GM12878 (cell line): ENCODE results near the gene AMMECR1. TPM values are rescaled to one million over a fixed set of nuclear protein-coding genes. Genes with fewer than 3 reads are reported as not detected.

Experiments
- ATAC-seq: fragments of 200-7000 bp; cut with Tn5 transposase; 3 replicates; pipeline ENCODE4 v1.9.1; 2020; ENCODE audit warnings: mild to moderate bottlenecking, moderate library complexity
- BruUV-seq: library from RNA; stranded (reverse); fragments of 400-500 nt; replicated peaks from 2 replicates; lab custom pipeline; 2021; lab: Mats Ljungman, UMichigan
- CTCF ChIA-PET: fragments of 300-600 bp; sonication (Branson Sonifier 250); formaldehyde crosslinking; extraction: SDS; loops from one replicate; lab custom pipeline; 2021; ENCODE audit warnings: inconsistent platforms; lab: Yijun Ruan, JAX
- POLR2A ChIA-PET: fragments of 350-600 bp; formaldehyde crosslinking; extraction: SDS; loops from one replicate; lab custom pipeline; 2021; ENCODE audit warnings: inconsistent platforms; lab: Charles Lee
- RAD21 ChIA-PET: fragments of 300-600 bp; sonication (Branson Sonifier 250); formaldehyde crosslinking; loops from one replicate; lab custom pipeline; 2023; ENCODE audit warnings: antibody characterized with exemption; ENCODE audit not compliant: unreplicated experiment; lab: Charles Lee
- SMC1A ChIA-PET: fragments of 300-600 bp; sonication (Branson Sonifier 250); formaldehyde crosslinking; loops from one replicate; lab custom pipeline; 2023; ENCODE audit not compliant: unreplicated experiment, uncharacterized antibody; lab: Charles Lee
- DNase-seq: peaks from one replicate; pipeline ENCODE4 v3.0.0-alpha.2; 2011; ENCODE audit warnings: low read depth, low spot score
- FAIRE-seq: peaks from 3 replicates; lab custom pipeline; 2011; peaks lifted over from hg19 to GRCh38; lab: Jason Lieb, UNC
- H2AFZ ChIP-seq: 2 replicates; pipeline ENCODE4 v1.6.0; 2011; ENCODE audit warnings: low read depth, low read length, control low read depth; ENCODE audit not compliant: control insufficient read depth
- H3K27ac ChIP-seq: 2 replicates; pipeline ENCODE4 v1.5.1; 2011; ENCODE audit warnings: control low read depth; ENCODE audit not compliant: control insufficient read depth, insufficient read depth
- H3K27me3 ChIP-seq, 2 experiments: replicated peaks in 1 of 2; 2 replicates each; pipeline versions ENCODE4 v1.6.0 to v1.6.1; 2011; ENCODE audit warnings: low read length in 1 of 2; ENCODE audit not compliant: control insufficient read depth in 2 of 2, insufficient read depth in 2 of 2
- H3K36me3 ChIP-seq, 2 experiments: 2 replicates each; pipeline ENCODE4 v1.5.1; 2011; ENCODE audit warnings: low read length in 1 of 2; ENCODE audit not compliant: control insufficient read depth in 2 of 2, insufficient read depth in 2 of 2
- H3K4me1 ChIP-seq: 2 replicates; pipeline ENCODE4 v1.6.1; 2011; ENCODE audit warnings: mild to moderate bottlenecking, low read length, moderate library complexity, mixed read lengths; ENCODE audit not compliant: control insufficient read depth, insufficient read depth
- H3K4me2 ChIP-seq: 2 replicates; pipeline ENCODE4 v1.6.0; 2011; ENCODE audit warnings: control low read depth; ENCODE audit not compliant: control insufficient read depth, insufficient read depth
- H3K4me3 ChIP-seq: fragments of 200-600 bp; sonication (generic); 2 replicates; pipeline ENCODE4 v1.5.1; 2016
- H3K79me2 ChIP-seq: 2 replicates; pipeline ENCODE4 v1.6.0; 2011; ENCODE audit warnings: low read length; ENCODE audit not compliant: control insufficient read depth, insufficient read depth
- H3K9ac ChIP-seq: 2 replicates; pipeline ENCODE4 v1.8.0; 2011; ENCODE audit warnings: low read length, control low read depth, mixed read lengths; ENCODE audit not compliant: control insufficient read depth, insufficient read depth
- H3K9me3 ChIP-seq: replicated peaks from 3 replicates; pipeline ENCODE4 v1.5.1; 2011; ENCODE audit warnings: mild to moderate bottlenecking, low read length; ENCODE audit not compliant: control insufficient read depth, insufficient read depth
- H4K20me1 ChIP-seq: 2 replicates; pipeline ENCODE4 v1.6.0; 2011; ENCODE audit not compliant: control insufficient read depth, insufficient read depth
- CUX1 ChIP-seq: IDR thresholded peaks from 2 replicates; pipeline ENCODE4 v1.6.1; 2012; ENCODE audit warnings: improper control_type of control experiment, low read depth, low read length; ENCODE audit not compliant: insufficient replicate concordance
- HSF1 ChIP-seq: fragments of 150-350 bp; IDR thresholded peaks from 2 replicates; pipeline ENCODE4 v1.6.1; 2014; ENCODE audit warnings: mild to moderate bottlenecking, low read depth, low read length
- JUND ChIP-seq: IDR thresholded peaks from 2 replicates; pipeline ENCODE4 v1.6.1; 2012; ENCODE audit warnings: low read depth, mild to moderate bottlenecking, low read length, improper control_type of control experiment, moderate library complexity
- MLLT1 ChIP-seq: fragments of 450-650 bp; IDR thresholded peaks from 2 replicates; pipeline ENCODE4 v1.6.1; 2016; ENCODE audit warnings: mild to moderate bottlenecking
- NBN ChIP-seq: fragments of 450-650 bp; IDR thresholded peaks from 2 replicates; pipeline ENCODE4 v1.6.1; 2016
- NR2F1 ChIP-seq: fragments of 450-650 bp; conservative IDR thresholded peaks from 2 replicates; pipeline ENCODE4 v1.6.1; 2017; ENCODE audit warnings: mild to moderate bottlenecking
- PBX3 ChIP-seq: IDR thresholded peaks from 2 replicates; pipeline ENCODE4 v1.6.1; 2011; ENCODE audit warnings: mild to moderate bottlenecking, low read depth, low read length, moderate library complexity; ENCODE audit not compliant: insufficient replicate concordance
- RAD51 ChIP-seq: fragments of 450-650 bp; IDR thresholded peaks from 2 replicates; pipeline ENCODE4 v1.6.1; 2016; ENCODE audit warnings: moderate library complexity, mild to moderate bottlenecking, inconsistent platforms
- ZBED1 ChIP-seq: IDR thresholded peaks from 2 replicates; pipeline ENCODE4 v1.6.1; 2016; ENCODE audit warnings: borderline replicate concordance
- ZNF217 ChIP-seq: fragments of 450-650 bp; IDR thresholded peaks from 2 replicates; pipeline ENCODE4 v1.6.1; 2017; ENCODE audit warnings: antibody characterized with exemption, mild to moderate bottlenecking
- WGBS: methylation state at CpG from one replicate; pipeline ENCODE4 v1.1.6; 2016; ENCODE audit warnings: low lambda C conversion rate; ENCODE audit not compliant: insufficient replicate concordance, insufficient coverage; ENCODE audit errors: missing lambda C conversion rate; 5-methylcytosine and 5-hydroxymethylcytosine counted together
- in situ Hi-C: fragments of 300-500 bp; cut with MboI; formaldehyde crosslinking; loops from 9 replicates; pipeline ENCODE4 v1.14.3; 2018; ENCODE audit warnings: mixed read lengths
- intact Hi-C: fragments of 100-400 bp; cut with micrococcal nuclease; formaldehyde crosslinking; loops from one replicate; pipeline ENCODE4 v1.14.2; 2022; ENCODE audit not compliant: unreplicated experiment
- polyA plus RNA-seq, 11 experiments: library from polyadenylated mRNA; depleted of rRNA in 4 of 11; unstranded in 6 of 11; stranded (reverse) in 5 of 11; fragments of >200 nt; fragmentation: Nextera tagmentation in 4 of 11; fragmentation: Illumina TruSeq in 1 of 11; extraction: Ambion mirVana in 4 of 11; extraction: Trizol in 1 of 11; gene quantifications; 1 replicate in 1 of 11; 2 replicates in 10 of 11; pipeline versions ENCODE4 v1.2.1 to v1.2.3, GENCODE V29; 2011 to 2016; ENCODE audit warnings: inconsistent platforms in 2 of 11, missing spikeins in 2 of 11, low read depth in 1 of 11
- total RNA-seq, 4 experiments: library from RNA; depleted of rRNA in 3 of 4; stranded (reverse); fragments of >200 nt in 3 of 4; fragmentation: Illumina TruSeq in 1 of 4; extraction: Trizol in 1 of 4; gene quantifications; 2 replicates each; pipeline versions ENCODE4 v1.2.1 to v1.2.3, GENCODE V29; 2013 to 2021

Gene AMMECR1
- total and polyA plus RNA-seq, 10 of the 15 experiments (the other 5 are each of a cell fraction or from before 2014, with no cell fraction given), result 4.9 to 25.6 (median 10.7) TPM

GRCh38 chrX:110162131-110162530 lies 155.8 kb downstream of the AMMECR1 start:
- Histone ChIP-seq H3K9me3 (no peaks in the 10 kb centered on the region), H3K36me3 (no peaks in the 10 kb centered on the region; a peak in 1 of 4 replicates)
- TF ChIP-seq MLLT1, result no peak
- no peak for TF ChIP-seq CUX1
- no peak for TF ChIP-seq JUND
- TF ChIP-seq PBX3, result no peak
- TF ChIP-seq ZNF217, result no peak
- TF ChIP-seq ZBED1, result no peak
- no peak for TF ChIP-seq RAD51
- no peak for TF ChIP-seq HSF1
- TF ChIP-seq NBN, result no peak
- TF ChIP-seq NR2F1, result no peak
- TF ChIP-seq, all 136 proteins: peak for 0
- ATAC-seq, result no peak
- POLR2A ChIA-PET, result no interaction called here
- Histone ChIP-seq H3K27ac (no peak overlapping the region), H3K4me2 (no peak overlapping the region), H3K27me3 (no peaks in the 10 kb centered on the region), H4K20me1 (no peaks in the 10 kb centered on the region), H2AFZ (no peak overlapping the region), H3K4me1 (peaks cover 11% of the 10 kb centered on the region), H3K79me2 (no peaks in the 10 kb centered on the region), H3K4me3 (no peak overlapping the region), H3K9ac (no peak overlapping the region)
- no peak for DNase-seq
- in situ Hi-C loops (loop anchor here (5.0 to 25.0 kb wide), 2 partner anchors 245 to 525 kb away; no protein-coding TSS in a partner anchor), intact Hi-C loops (loop anchor here (5.0 kb wide), 1 partner anchor 690 kb away; no protein-coding TSS in a partner anchor)
- SMC1A ChIA-PET, result interaction anchor here (1.2 to 11.7 kb wide), 5 partner anchors 15 to 279 kb away, joined by 3 to 289 read pairs (median 19); no protein-coding TSS in a partner anchor
- WGBS, result 100% methylated on average over 1 of the region's 1 CpG
- no peak for FAIRE-seq
- BruUV-seq, result no TSS peak
- CTCF ChIA-PET, result interaction anchor here (0.8 to 23.7 kb wide), 8 partner anchors 8 to 249 kb away, joined by 3 to 792 read pairs (median 6); no protein-coding TSS in a partner anchor
- RAD21 ChIA-PET, result interaction anchor here (4.8 to 9.3 kb wide), 2 partner anchors 240 to 249 kb away, joined by 32 to 130 read pairs; no protein-coding TSS in a partner anchor
